Mononuclear cell (primary cell): ENCODE data around the gene ST7. TPM values are rescaled to one million over a fixed set of nuclear protein-coding genes. Genes with fewer than 3 reads are reported as not detected.

Experiments
- H3K27me3 ChIP-seq: 2 replicates; pipeline ENCODE4 v1.6.0; 2011; ENCODE audit warnings: low read length, control low read depth; ENCODE audit not compliant: insufficient read depth
- H3K4me1 ChIP-seq: 2 replicates; pipeline ENCODE4 v1.5.1; 2011; ENCODE audit warnings: mild to moderate bottlenecking, low read length, control low read depth; ENCODE audit not compliant: insufficient read depth
- H3K4me3 ChIP-seq: 2 replicates; pipeline ENCODE4 v1.5.1; 2011; ENCODE audit warnings: mild to moderate bottlenecking, low read length, moderate library complexity
- H3K9me3 ChIP-seq: 2 replicates; pipeline ENCODE4 v1.5.1; 2011; ENCODE audit warnings: low read depth, mild to moderate bottlenecking, control low read depth, low read length
- total RNA-seq: library from RNA; depleted of rRNA; stranded (reverse); fragments of >200 nt; gene quantifications from one replicate; pipeline ENCODE4 v1.2.3, GENCODE V29; 2012

Gene ST7
- total RNA-seq, 1 donor: 9.3 TPM

- H3K9me3 ChIP-seq: no peaks in the 10 kb centered on the region
- no peaks in the 10 kb centered on the region for H3K27me3 ChIP-seq
- no peak overlapping the region for H3K4me3 ChIP-seq
- H3K4me1 ChIP-seq: peaks cover 26% of the 10 kb centered on the region
Measured at GRCh38 chr7:117064688-117065087, 111.4 kb downstream of the ST7 start.

- Histone ChIP-seq H3K27me3 (no peaks in the 10 kb centered on the region), H3K9me3 (no peaks in the 10 kb centered on the region), H3K4me1 (peaks cover 26% of the 10 kb centered on the region), H3K4me3 (no peak overlapping the region)
Measured at GRCh38 chr7:117065571-117066150, 112.4 kb downstream of the ST7 start.

DNA sequence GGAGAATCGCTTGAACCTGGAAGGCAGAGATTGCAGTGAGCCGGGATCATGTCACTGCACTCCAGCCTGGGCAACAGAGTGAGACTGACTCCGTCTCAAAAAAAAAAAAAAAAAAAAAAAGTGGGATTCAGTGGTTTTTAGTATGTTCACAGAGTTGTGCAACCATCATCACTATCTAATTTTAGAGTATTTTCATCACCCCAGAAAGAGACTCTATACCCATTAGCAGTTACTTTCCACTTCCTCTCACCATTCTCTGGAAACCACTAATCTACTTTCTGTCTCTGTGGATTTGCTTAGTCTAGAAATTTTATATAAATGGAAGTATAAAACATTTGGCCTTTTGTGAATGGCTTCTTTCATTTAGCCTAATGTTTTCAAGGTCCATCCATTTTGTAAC, 113.4 kb downstream of the ST7 start:
- no peaks in the 10 kb centered on the region for H3K9me3 ChIP-seq
- no peak overlapping the region for H3K4me3 ChIP-seq
- H3K4me1 ChIP-seq: peaks cover 26% of the 10 kb centered on the region
- H3K27me3 ChIP-seq: no peaks in the 10 kb centered on the region

GRCh38 chr7:117067340-117067739, 114.0 kb downstream of the ST7 start:
- Histone ChIP-seq H3K4me3 (no peak overlapping the region), H3K4me1 (peaks cover 26% of the 10 kb centered on the region), H3K27me3 (no peaks in the 10 kb centered on the region), H3K9me3 (no peaks in the 10 kb centered on the region)

GRCh38 chr7:117068511-117069145, 115.3 kb downstream of the ST7 start:
- Histone ChIP-seq H3K4me3 (no peak overlapping the region), H3K9me3 (no peaks in the 10 kb centered on the region), H3K27me3 (no peaks in the 10 kb centered on the region), H3K4me1 (peaks cover 31% of the 10 kb centered on the region)

DNA sequence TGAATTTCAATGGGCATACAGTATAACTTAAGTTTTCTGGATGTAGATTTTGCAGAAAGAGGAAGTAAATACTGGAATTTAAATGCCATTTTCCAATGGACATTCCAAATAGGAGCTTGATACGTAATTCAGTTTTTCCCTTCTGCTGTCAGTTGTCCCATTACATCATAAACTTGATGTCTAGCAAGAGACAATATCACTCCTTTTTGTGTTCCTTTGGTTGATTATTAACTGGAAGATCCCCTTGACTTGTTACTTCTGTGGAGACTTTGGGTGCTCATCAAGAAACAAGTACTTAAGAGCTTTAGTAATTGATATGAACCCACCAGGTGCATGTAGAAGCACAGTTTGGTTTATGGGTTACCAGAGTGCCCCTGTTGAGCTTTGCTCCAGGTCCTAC, 116.1 kb downstream of the ST7 start:
- no peaks in the 10 kb centered on the region for H3K27me3 ChIP-seq
- H3K4me3 ChIP-seq: no peak overlapping the region
- H3K4me1 ChIP-seq: peaks cover 31% of the 10 kb centered on the region
- no peaks in the 10 kb centered on the region for H3K9me3 ChIP-seq

DNA sequence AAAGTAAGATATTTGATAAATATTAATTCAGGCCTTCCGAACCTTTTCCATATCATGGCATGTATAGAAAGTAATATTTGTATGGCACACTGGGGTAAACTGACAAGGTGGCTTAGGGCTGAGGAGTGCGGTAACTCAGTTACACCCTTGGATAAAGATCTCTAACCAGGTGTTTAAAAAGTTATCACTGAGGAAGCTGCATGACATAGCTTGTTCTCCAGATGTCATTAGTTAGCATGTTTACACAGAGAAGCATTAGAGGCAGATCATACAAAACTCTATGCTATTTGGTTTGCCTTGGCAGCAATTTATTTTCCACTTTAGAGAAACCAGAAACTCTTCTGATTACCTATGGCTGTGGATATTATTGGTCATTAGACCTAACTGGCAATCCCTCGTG, 118.2 kb downstream of the ST7 start:
- no peaks in the 10 kb centered on the region for H3K9me3 ChIP-seq
- no peak overlapping the region for H3K4me3 ChIP-seq
- peaks cover 19% of the 10 kb centered on the region for H3K4me1 ChIP-seq
- no peaks in the 10 kb centered on the region for H3K27me3 ChIP-seq

GRCh38 chr7:117072620-117073118, 119.4 kb downstream of the ST7 start:
- Histone ChIP-seq H3K4me3 (no peak overlapping the region), H3K4me1 (peaks cover 10% of the 10 kb centered on the region), H3K27me3 (no peaks in the 10 kb centered on the region), H3K9me3 (no peaks in the 10 kb centered on the region)

DNA sequence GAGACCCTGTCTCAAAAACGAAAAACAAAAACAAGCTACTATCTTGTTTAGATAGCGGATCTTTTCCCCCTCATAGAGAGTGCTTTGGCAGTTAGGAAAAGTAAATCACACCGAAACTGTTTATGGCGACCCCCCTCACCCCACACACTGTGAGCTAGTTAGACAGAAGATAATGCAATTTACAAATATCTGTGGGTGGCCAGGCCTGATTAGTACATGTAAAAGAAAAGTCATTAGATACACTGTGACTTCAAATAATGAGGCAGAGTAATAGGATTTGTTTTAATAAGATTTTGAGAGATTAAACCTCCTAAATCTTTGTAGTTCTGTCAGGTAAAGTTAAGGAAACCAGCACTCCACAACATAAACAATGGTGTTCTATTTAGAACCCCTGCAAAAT, 121.1 kb downstream of the ST7 start:
- no peak overlapping the region for H3K4me3 ChIP-seq
- no peaks in the 10 kb centered on the region for H3K9me3 ChIP-seq
- no peaks in the 10 kb centered on the region for H3K27me3 ChIP-seq
- H3K4me1 ChIP-seq: peaks cover 5% of the 10 kb centered on the region

DNA sequence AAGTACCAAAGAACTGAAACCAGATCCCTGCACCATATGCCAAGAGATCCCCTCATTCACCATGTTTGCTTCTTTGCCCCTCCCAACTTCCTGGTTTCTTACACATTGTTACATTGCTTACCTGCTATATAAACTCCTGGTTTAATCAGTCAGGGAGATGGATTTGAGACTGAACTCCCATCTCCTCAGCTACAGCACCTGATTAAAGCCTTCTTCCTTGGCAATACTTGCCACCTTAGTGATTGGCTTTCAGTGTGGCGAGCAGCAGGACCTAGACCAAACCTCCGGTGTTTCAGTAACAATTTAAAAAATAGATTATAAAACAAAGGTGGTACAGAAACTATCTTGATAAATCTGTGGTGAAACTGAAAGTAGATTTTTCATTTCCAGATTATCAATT, 122.6 kb downstream of the ST7 start:
- no peaks in the 10 kb centered on the region for H3K27me3 ChIP-seq
- H3K4me1 ChIP-seq: peaks cover 5% of the 10 kb centered on the region
- no peak overlapping the region for H3K4me3 ChIP-seq
- H3K9me3 ChIP-seq: no peaks in the 10 kb centered on the region

GRCh38 chr7:117076426-117076943, 123.2 kb downstream of the ST7 start:
- H3K9me3 ChIP-seq: no peaks in the 10 kb centered on the region
- H3K4me1 ChIP-seq: peaks cover 5% of the 10 kb centered on the region
- no peaks in the 10 kb centered on the region for H3K27me3 ChIP-seq
- no peak overlapping the region for H3K4me3 ChIP-seq

DNA sequence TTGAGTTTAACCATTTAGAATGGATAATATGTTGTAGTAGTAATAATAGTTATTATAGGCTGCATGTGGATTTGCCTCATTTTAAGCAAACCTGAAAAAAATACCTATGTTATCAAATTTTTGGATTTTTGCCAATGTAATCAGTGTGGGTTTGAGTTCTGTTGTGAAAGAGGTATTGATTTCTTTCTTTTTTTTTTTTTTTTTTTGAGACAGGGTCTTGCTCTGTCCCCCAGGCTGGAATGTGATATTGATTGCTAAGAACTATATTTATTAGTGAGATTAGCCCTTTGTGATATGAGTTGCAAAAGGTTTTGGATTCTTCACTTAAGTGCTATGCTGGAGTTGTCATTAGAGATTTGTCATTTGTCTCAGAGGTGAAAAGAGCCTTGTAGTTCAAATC, 124.4 kb downstream of the ST7 start:
- Histone ChIP-seq H3K4me3 (no peak overlapping the region), H3K27me3 (no peaks in the 10 kb centered on the region), H3K4me1 (peaks cover 3% of the 10 kb centered on the region), H3K9me3 (no peaks in the 10 kb centered on the region)

DNA sequence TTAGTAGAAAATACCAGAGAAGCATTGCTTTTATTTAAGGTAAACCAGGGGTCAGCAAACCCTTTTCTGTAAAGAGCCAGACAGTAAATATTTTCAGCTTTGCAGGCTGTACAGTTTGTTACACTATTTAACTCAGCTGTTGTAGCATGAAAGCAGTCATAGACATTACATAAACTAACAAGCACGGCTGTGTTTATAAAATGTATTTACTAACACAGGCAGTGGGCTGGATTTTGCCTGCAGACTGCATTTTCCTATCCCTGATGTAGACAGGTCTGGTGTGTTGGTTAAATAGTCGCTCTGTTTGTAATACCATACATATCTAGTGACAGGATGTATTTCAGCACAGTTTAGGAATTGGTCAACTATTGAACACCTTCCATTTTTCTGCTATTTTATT, 129.3 kb downstream of the ST7 start:
- no peaks in the 10 kb centered on the region for H3K9me3 ChIP-seq
- peaks cover 6% of the 10 kb centered on the region for H3K4me1 ChIP-seq
- no peaks in the 10 kb centered on the region for H3K27me3 ChIP-seq
- no peak overlapping the region for H3K4me3 ChIP-seq

DNA sequence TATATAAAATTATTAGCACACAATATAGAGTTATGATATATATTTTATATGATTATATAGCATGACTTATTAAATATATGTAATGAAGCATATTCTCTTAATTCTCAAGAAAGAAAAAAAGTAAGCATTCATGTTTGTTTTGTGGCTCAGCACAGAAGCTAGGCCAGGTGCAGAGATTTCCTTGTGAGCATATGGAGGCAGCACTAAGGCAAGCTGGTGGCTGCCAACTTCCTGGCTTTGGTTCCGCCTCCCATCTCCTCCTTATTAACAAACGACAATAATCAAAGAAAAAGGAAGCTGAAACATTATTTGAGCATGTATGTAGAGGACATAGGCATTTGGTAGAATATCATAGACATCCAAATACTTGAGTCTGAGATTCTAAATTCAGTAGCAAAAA, 130.3 kb downstream of the ST7 start:
- Histone ChIP-seq H3K27me3 (no peaks in the 10 kb centered on the region), H3K4me3 (no peak overlapping the region), H3K9me3 (no peaks in the 10 kb centered on the region), H3K4me1 (peaks cover 10% of the 10 kb centered on the region)

DNA sequence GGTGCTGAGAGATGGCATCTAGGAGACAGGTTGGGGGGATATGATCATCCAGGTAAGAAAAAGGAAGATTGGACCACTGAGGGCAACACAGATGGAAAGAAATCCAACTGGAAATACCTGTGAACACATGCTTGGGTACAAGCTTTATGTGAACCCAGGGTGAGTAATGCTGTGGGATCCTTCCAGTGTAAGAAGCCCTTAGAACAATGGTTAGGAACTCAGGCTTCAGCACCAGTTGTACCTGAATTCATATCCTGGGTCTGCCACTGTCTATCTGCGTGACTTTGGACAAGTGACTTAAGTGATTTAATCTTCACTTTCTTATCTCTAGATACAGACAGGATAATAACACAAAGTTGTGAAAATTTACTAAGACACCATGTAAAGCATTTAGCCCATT, 131.0 kb downstream of the ST7 start:
- H3K27me3 ChIP-seq: no peaks in the 10 kb centered on the region
- peaks cover 10% of the 10 kb centered on the region for H3K4me1 ChIP-seq
- no peak overlapping the region for H3K4me3 ChIP-seq
- H3K9me3 ChIP-seq: no peaks in the 10 kb centered on the region

- Histone ChIP-seq H3K4me1 (peaks cover 10% of the 10 kb centered on the region), H3K4me3 (no peak overlapping the region), H3K9me3 (no peaks in the 10 kb centered on the region), H3K27me3 (no peaks in the 10 kb centered on the region)
Measured at GRCh38 chr7:117085275-117085674, 132.0 kb downstream of the ST7 start.
